ENCODE results near the gene PTPRM.
"Not testable (repeated sequence)": the region's sequence is repeated elsewhere in the genome, so short reads cannot be mapped to it uniquely, and the experiment has no call there.

PTPRM gene

GRCh38 chr18:7727361-7728076, 160.4 kb downstream of the PTPRM start:
- no peak for DNase-seq (ENCODE audit: low read depth)

GRCh38 chr18:7728297-7728696, 161.2 kb downstream of the PTPRM start:
- no peak for DNase-seq (ENCODE audit: low read depth)

- no peak for DNase-seq (ENCODE audit: low read depth)
Measured at GRCh38 chr18:7729868-7730267, 162.8 kb downstream of the PTPRM start.

GRCh38 chr18:7730682-7731081, 163.6 kb downstream of the PTPRM start:
- DNase-seq (ENCODE audit: low read depth) = no peak

- no peak for DNase-seq (ENCODE audit: low read depth)
Measured at GRCh38 chr18:7733642-7734041, 166.5 kb downstream of the PTPRM start.

GRCh38 chr18:7735196-7735595, 168.1 kb downstream of the PTPRM start:
- no peak for DNase-seq (ENCODE audit: low read depth)

GRCh38 chr18:7735626-7736175, 168.6 kb downstream of the PTPRM start:
- DNase-seq (ENCODE audit: low read depth) = no peak

GRCh38 chr18:7736526-7736925, 169.4 kb downstream of the PTPRM start:
- DNase-seq (ENCODE audit: low read depth) = not testable (repeated sequence)

- no peak for DNase-seq (ENCODE audit: low read depth)
Measured at GRCh38 chr18:7737550-7737949, 170.4 kb downstream of the PTPRM start.

- no peak for DNase-seq (ENCODE audit: low read depth)
Measured at GRCh38 chr18:7740821-7741220, 173.7 kb downstream of the PTPRM start.

- DNase-seq (ENCODE audit: low read depth) = no peak
Measured at GRCh38 chr18:7741640-7742039, 174.5 kb downstream of the PTPRM start.

- DNase-seq (ENCODE audit: low read depth) = no peak
Measured at GRCh38 chr18:7742224-7742623, 175.1 kb downstream of the PTPRM start.

- peak; percentile 11 for DNase-seq (ENCODE audit: low read depth)
Measured at GRCh38 chr18:7743256-7743655, 176.1 kb downstream of the PTPRM start.

- DNase-seq (ENCODE audit: low read depth) = no peak
Measured at GRCh38 chr18:7746106-7746505, 179.0 kb downstream of the PTPRM start.

GRCh38 chr18:7748251-7749007, 181.3 kb downstream of the PTPRM start:
- DNase-seq (ENCODE audit: low read depth) = no peak

- DNase-seq (ENCODE audit: low read depth) = no peak
Measured at GRCh38 chr18:7749008-7749405, 181.9 kb downstream of the PTPRM start.

- DNase-seq (ENCODE audit: low read depth) = no peak
Measured at GRCh38 chr18:7749510-7749981, 182.4 kb downstream of the PTPRM start.

GRCh38 chr18:7750095-7750663, 183.1 kb downstream of the PTPRM start:
- DNase-seq (ENCODE audit: low read depth) = no peak

- DNase-seq (ENCODE audit: low read depth) = no peak
Measured at GRCh38 chr18:7750966-7751365, 183.8 kb downstream of the PTPRM start.

- DNase-seq (ENCODE audit: low read depth) = no peak
Measured at GRCh38 chr18:7754258-7754657, 187.1 kb downstream of the PTPRM start.

GRCh38 chr18:7754725-7755181, 187.6 kb downstream of the PTPRM start:
- DNase-seq (ENCODE audit: low read depth) = no peak

GRCh38 chr18:7755753-7756475, 188.8 kb downstream of the PTPRM start:
- peak; percentile 82 for DNase-seq (ENCODE audit: low read depth)

Data from fibroblast of gingiva (primary cell).